Loucy (cell line): ENCODE measurements around the gene DGKI.

ENCODE experiments used
- H2AFZ ChIP-seq: fragments of 200-600 bp; sonication (generic); 2 replicates; pipeline ENCODE4 v1.6.0; 2016; ENCODE audit warnings: antibody characterized with exemption, mild to moderate bottlenecking, low read length, moderate library complexity
- H3F3A ChIP-seq: fragments of 200-600 bp; 2 replicates; pipeline ENCODE4 v1.6.0; 2016; ENCODE audit warnings: antibody characterized with exemption, low read depth, mild to moderate bottlenecking
- H3K27me3 ChIP-seq: fragments of 200-600 bp; sonication (generic); 2 replicates; pipeline ENCODE4 v1.6.1; 2014; ENCODE audit warnings: low read length, mild to moderate bottlenecking; ENCODE audit not compliant: insufficient read depth, poor library complexity, severe bottlenecking
- H3K36me3 ChIP-seq: fragments of 200-600 bp; sonication (generic); 2 replicates; pipeline ENCODE4 v1.6.1; 2016; ENCODE audit warnings: low read length; ENCODE audit not compliant: insufficient read depth
- H3K4me1 ChIP-seq: fragments of 200-600 bp; sonication (generic); 2 replicates; pipeline ENCODE4 v1.5.1; 2014; ENCODE audit warnings: low read length, mild to moderate bottlenecking; ENCODE audit not compliant: insufficient read depth, poor library complexity, severe bottlenecking
- H3K4me2 ChIP-seq: fragments of 200-600 bp; sonication (generic); 2 replicates; pipeline ENCODE4 v1.6.0; 2014; ENCODE audit warnings: antibody characterized with exemption, low read length, low read depth, mild to moderate bottlenecking; ENCODE audit not compliant: poor library complexity, severe bottlenecking
- H3K4me3 ChIP-seq: fragments of 200-600 bp; sonication (generic); 2 replicates; pipeline ENCODE4 v1.5.1; 2014; ENCODE audit warnings: low read length, mild to moderate bottlenecking, mixed read lengths; ENCODE audit not compliant: poor library complexity, severe bottlenecking
- H3K79me2 ChIP-seq: fragments of 200-600 bp; sonication (generic); 2 replicates; pipeline ENCODE4 v1.6.1; 2014; ENCODE audit warnings: low read length; ENCODE audit not compliant: insufficient read depth
- H3K9ac ChIP-seq: fragments of 200-600 bp; sonication (generic); 2 replicates; pipeline ENCODE4 v1.6.0; 2014; ENCODE audit warnings: mild to moderate bottlenecking, low read depth, low read length, moderate library complexity; ENCODE audit not compliant: poor library complexity, severe bottlenecking
- H3K9me2 ChIP-seq: fragments of 200-600 bp; sonication (generic); replicated peaks from 2 replicates; pipeline ENCODE4 v1.6.1; 2016; ENCODE audit warnings: low read depth, low read length, mixed read lengths
- H3K9me3 ChIP-seq: fragments of 200-600 bp; sonication (generic); 2 replicates; pipeline ENCODE4 v1.6.1; 2014; ENCODE audit warnings: mild to moderate bottlenecking, antibody characterized with exemption, low read length, low read depth; ENCODE audit not compliant: insufficient read depth
- H4K20me1 ChIP-seq: fragments of 200-600 bp; sonication (generic); 2 replicates; pipeline ENCODE4 v1.6.0; 2014; ENCODE audit warnings: antibody characterized with exemption, low read length, mild to moderate bottlenecking; ENCODE audit not compliant: insufficient read depth, poor library complexity, severe bottlenecking
- CTCF ChIP-seq: fragments of 200-600 bp; sonication (generic); conservative IDR thresholded peaks from 2 replicates; pipeline ENCODE4 v1.5.1; 2014; ENCODE audit warnings: mild to moderate bottlenecking, antibody characterized with exemption, low read length
- EZH2phosphoT487 ChIP-seq: fragments of 200-600 bp; IDR thresholded peaks from 2 replicates; pipeline ENCODE4 v1.6.1; 2018; ENCODE audit warnings: antibody characterized with exemption, mild to moderate bottlenecking, moderate library complexity, borderline replicate concordance

DGKI gene

GRCh38 chr7:137462074-137462715 is 384.6 kb downstream of the DGKI start:
- H3K27me3 ChIP-seq: no peaks in the 10 kb centered on the region
- H3K4me3 ChIP-seq: no peak overlapping the region
- H3K36me3 ChIP-seq: no peaks in the 10 kb centered on the region
- no peaks in the 10 kb centered on the region for H3K4me1 ChIP-seq
- H3K4me2 ChIP-seq: no peak overlapping the region
- H3K9ac ChIP-seq: no peak overlapping the region
- H3F3A ChIP-seq: no peaks in the 10 kb centered on the region
- TF ChIP-seq EZH2phosphoT487 (no peak), CTCF (no peak)
- H4K20me1 ChIP-seq: no peaks in the 10 kb centered on the region
- no peaks in the 10 kb centered on the region for H3K9me2 ChIP-seq
- H2AFZ ChIP-seq: no peak overlapping the region
- no peaks in the 10 kb centered on the region for H3K79me2 ChIP-seq
- no peaks in the 10 kb centered on the region for H3K9me3 ChIP-seq

- H2AFZ ChIP-seq: no peak overlapping the region
- H4K20me1 ChIP-seq: no peaks in the 10 kb centered on the region
- TF ChIP-seq EZH2phosphoT487: no peak
- TF ChIP-seq CTCF: no peak
- no peaks in the 10 kb centered on the region for H3F3A ChIP-seq
- no peaks in the 10 kb centered on the region for H3K9me3 ChIP-seq
- H3K4me2 ChIP-seq: no peak overlapping the region
- H3K9ac ChIP-seq: no peak overlapping the region
- H3K79me2 ChIP-seq: no peaks in the 10 kb centered on the region
- no peak overlapping the region for H3K4me3 ChIP-seq
- no peaks in the 10 kb centered on the region for H3K36me3 ChIP-seq
- no peaks in the 10 kb centered on the region for H3K9me2 ChIP-seq
- H3K4me1 ChIP-seq: no peaks in the 10 kb centered on the region
- no peaks in the 10 kb centered on the region for H3K27me3 ChIP-seq
These were observed 388.4 kb downstream of the DGKI start for GRCh38 chr7:137458399-137458798.

GRCh38 chr7:137454767-137455166 is 392.0 kb downstream of the DGKI start:
- no peak overlapping the region for H3K4me2 ChIP-seq
- H3K9ac ChIP-seq: no peak overlapping the region

More at GRCh38 chr7:137454767-137455166, 392.0 kb downstream of the DGKI start:
- TF ChIP-seq CTCF (no peak), EZH2phosphoT487 (no peak)
- Histone ChIP-seq H2AFZ (0 out of 2 replicates have a peak overlapping the region, but pooled peaks have one; percentile 35), H3K4me1 (no peaks in the 10 kb centered on the region), H3F3A (no peaks in the 10 kb centered on the region), H3K9me3 (no peaks in the 10 kb centered on the region), H3K27me3 (no peaks in the 10 kb centered on the region), H3K4me3 (no peak overlapping the region), H3K9me2 (no peaks in the 10 kb centered on the region), H3K79me2 (no peaks in the 10 kb centered on the region), H3K36me3 (no peaks in the 10 kb centered on the region), H4K20me1 (no peaks in the 10 kb centered on the region)
